Measurements from ENCODE around the gene ZSCAN31. TPM values are rescaled to one million over a fixed set of nuclear protein-coding genes. Genes with fewer than 3 reads are reported as not detected.

ZSCAN31 gene
- polyA plus RNA-seq, 1 of the 3 experiments (the other 2 are of a cell fraction), result 1.9 TPM

- TF ChIP-seq MXI1 (IDR thresholded peaks at IDR 0.05; ENCODE audit: low read depth, low read length) (no peak), CTCF (IDR thresholded peaks at IDR 0.05) (no peak), POLR2AphosphoS5 (IDR thresholded peaks at IDR 0.05; ENCODE audit: low read depth, low read length) (no peak), NFIC (IDR thresholded peaks at IDR 0.05; ENCODE audit: borderline replicate concordance) (no peak), USF2 (IDR thresholded peaks at IDR 0.05; ENCODE audit: borderline replicate concordance, low read depth, low read length) (no peak), CHD2 (IDR thresholded peaks at IDR 0.05; ENCODE audit: low read length, partially characterized antibody) (no peak), PBX3 (IDR thresholded peaks at IDR 0.05) (no peak), MAX (IDR thresholded peaks at IDR 0.05; ENCODE audit: low read depth) (no peak), JUND (IDR thresholded peaks at IDR 0.05) (no peak), REST (IDR thresholded peaks at IDR 0.05; ENCODE audit: low read depth, low read length) (no peak), GATA2 (CRISPR knock-in tag; IDR thresholded peaks at IDR 0.05) (no peak), MEF2A (IDR thresholded peaks at IDR 0.05; ENCODE audit: borderline replicate concordance, low read depth) (no peak)
- Histone ChIP-seq H3F3A (replicated peaks; ENCODE audit: insufficient read depth) (peaks cover 11% of the 10 kb centered on the region), H4K20me1 (ENCODE audit: insufficient read depth) (no peaks in the 10 kb centered on the region), H3K4me3 (ENCODE audit: low read depth in 2 of 2, low read length in 1 of 2) (no peak overlapping the region), H3K4me1 (ENCODE audit: control insufficient read depth in 1 of 2, insufficient read depth in 2 of 2, low read depth in 1 of 2, low read length in 1 of 2) (peaks cover 0 to 11% of the 10 kb centered on the region in 2 experiments; a peak in 2 of 4 replicates), H3K36me3 (replicated peaks in 1 of 2; ENCODE audit: control insufficient read depth in 1 of 2, insufficient read depth in 2 of 2, low read length in 1 of 2) (no peaks in the 10 kb centered on the region), H3K9ac (no peak overlapping the region), H2AFZ (ENCODE audit: low read depth) (no peak overlapping the region), H3K4me2 (no peak overlapping the region), H3K9me3 (no peaks in the 10 kb centered on the region), H3K27ac (ENCODE audit: low read depth in 2 of 2, low read length in 1 of 2) (no peak overlapping the region), H3K27me3 (ENCODE audit: insufficient read depth) (no peaks in the 10 kb centered on the region), H3K79me2 (ENCODE audit: insufficient read depth) (no peaks in the 10 kb centered on the region), H3K9me2 (no peaks in the 10 kb centered on the region)
- no peak for DNase-seq
- CTCF ChIA-PET, result interaction anchor here (0.9 kb wide), 1 partner anchor 22 kb away, joined by 5 read pairs; no protein-coding TSS in a partner anchor
- 92% methylated on average over 1 of the region's 1 CpG for WGBS (ENCODE audit: low lambda C conversion rate)
- POLR2A ChIA-PET, result interaction anchor here (0.8 kb wide), 1 partner anchor 10 kb away, joined by 3 read pairs; no protein-coding TSS in a partner anchor
These were observed 2.3 kb downstream of the ZSCAN31 start for GRCh38 chr6:28333599-28334018.
